HG03571 (cell line): Measurements from ENCODE around the gene SLC35F3.
"Not testable (repeated sequence)": the region's sequence is repeated elsewhere in the genome, so short reads cannot be mapped to it uniquely, and the experiment has no call there.

Source experiments
- ATAC-seq: cut with Tn5 transposase; IDR thresholded peaks from one replicate; pipeline ENCODE4 v1.9.1; 2021; ENCODE audit not compliant: unreplicated experiment

The SLC35F3 gene

GRCh38 chr1:234096161-234096770 is 191.8 kb downstream of the SLC35F3 start:
- ATAC-seq = no peak

- no peak for ATAC-seq
Observed at GRCh38 chr1:234102583-234102982, 198.1 kb downstream of the SLC35F3 start.

- no peak for ATAC-seq
Observed at GRCh38 chr1:234103198-234103597, 198.7 kb downstream of the SLC35F3 start.

- ATAC-seq = no peak
Observed at GRCh38 chr1:234106032-234106431, 201.6 kb downstream of the SLC35F3 start.

- ATAC-seq = no peak
Observed at GRCh38 chr1:234107416-234108021, 203.0 kb downstream of the SLC35F3 start.

- ATAC-seq = no peak
Observed at GRCh38 chr1:234108921-234109320, 204.4 kb downstream of the SLC35F3 start.

GRCh38 chr1:234109840-234110239 is 205.4 kb downstream of the SLC35F3 start:
- no peak for ATAC-seq

GRCh38 chr1:234111458-234112142 is 207.1 kb downstream of the SLC35F3 start:
- no peak for ATAC-seq

GRCh38 chr1:234114648-234115307 is 210.3 kb downstream of the SLC35F3 start:
- no peak for ATAC-seq

- ATAC-seq = no peak
Observed at GRCh38 chr1:234118911-234119310, 214.4 kb downstream of the SLC35F3 start.

- ATAC-seq = no peak
Observed at GRCh38 chr1:234119431-234119830, 215.0 kb downstream of the SLC35F3 start.

GRCh38 chr1:234120327-234120944 is 216.0 kb downstream of the SLC35F3 start:
- ATAC-seq = no peak

- ATAC-seq = not testable (repeated sequence)
Observed at GRCh38 chr1:234121659-234122058, 217.2 kb downstream of the SLC35F3 start.

- not testable (repeated sequence) for ATAC-seq
Observed at GRCh38 chr1:234122571-234122970, 218.1 kb downstream of the SLC35F3 start.

GRCh38 chr1:234123867-234124266 is 219.4 kb downstream of the SLC35F3 start:
- no peak for ATAC-seq

- ATAC-seq = peak; percentile 72
Observed at GRCh38 chr1:234125283-234125682, 220.8 kb downstream of the SLC35F3 start.

GRCh38 chr1:234125714-234126113 is 221.2 kb downstream of the SLC35F3 start:
- no peak for ATAC-seq

GRCh38 chr1:234127026-234127671 is 222.7 kb downstream of the SLC35F3 start:
- ATAC-seq = no peak

GRCh38 chr1:234132795-234133194 is 228.3 kb downstream of the SLC35F3 start:
- no peak for ATAC-seq

- ATAC-seq = no peak
Observed at GRCh38 chr1:234134878-234135277, 230.4 kb downstream of the SLC35F3 start.

GRCh38 chr1:234135501-234135900 is 231.0 kb downstream of the SLC35F3 start:
- ATAC-seq = no peak
